Pancreas (tissue), 10 donors: ENCODE results near the gene C19orf25. TPM values are rescaled to one million over a fixed set of nuclear protein-coding genes. Genes with fewer than 3 reads are reported as not detected.

Experiments used
- ATAC-seq, 4 donors: fragments of 200-7000 bp; cut with Tn5 transposase; one replicate each; pipeline versions ENCODE4 v1.8.0 to v1.9.1; 2020; ENCODE audit warnings: mild to moderate bottlenecking in 4 of 4, moderate library complexity in 4 of 4
- DNase-seq, 6 donors: peaks; one replicate each; pipeline ENCODE4 v3.0.0-alpha.2; 2020
- FAIRE-seq: peaks from 2 replicates; lab custom pipeline; 2012; peaks lifted over from hg19 to GRCh38; lab: Jason Lieb, UNC
- H3K27ac ChIP-seq, 4 donors: fragments of 200-600 bp; sonication (generic); 1 replicate in 3 of 4; 2 replicates in 1 of 4; pipeline versions ENCODE4 v1.5.0 to v1.8.0; 2020
- H3K27me3 ChIP-seq, 4 donors: fragments of 200-600 bp; one replicate each; pipeline ENCODE4 v1.8.0; 2021
- H3K36me3 ChIP-seq, 3 donors: fragments of 200-600 bp; sonication (generic) in 1 of 3; one replicate each; pipeline versions ENCODE4 v1.5.0 to v1.8.0; 2020 to 2021
- H3K4me1 ChIP-seq, 3 donors: fragments of 200-600 bp; one replicate each; pipeline ENCODE4 v1.8.0; 2021
- H3K4me3 ChIP-seq, 4 donors: fragments of 200-600 bp; sonication (generic) in 2 of 4; one replicate each; pipeline versions ENCODE4 v1.5.0 to v1.8.0; 2020 to 2021
- H3K9me3 ChIP-seq, 4 donors: fragments of 200-600 bp; one replicate each; pipeline ENCODE4 v1.8.0; 2021
- WGBS, 2 donors: extraction: QIAGEN DNeasy Blood & Tissue Kit; methylation state at CpG; one replicate each; pipeline ENCODE4 v1.1.7; 2013; 5-methylcytosine and 5-hydroxymethylcytosine counted together
- intact Hi-C, 3 donors: fragments of 100-400 bp; cut with DNase I; formaldehyde crosslinking; loops; one replicate each; pipeline versions ENCODE4 v1.11.1 to v1.14.2; 2022
- polyA plus RNA-seq, 2 donors: library from polyadenylated mRNA; stranded (reverse); fragments of 200-250 nt; gene quantifications; one replicate each; pipeline ENCODE4 v1.2.3, GENCODE V29; 2013
- total RNA-seq, 6 donors: library from RNA; stranded (reverse); fragmentation: NEBNext Ultra II Directional in 4 of 6; extraction: Animal tissue kit (Norgen Biotek cat#: 25700) in 4 of 6; gene quantifications; one replicate each; pipeline versions ENCODE4 v1.2.1 to v1.2.4, GENCODE V29; 2021 to 2023
- TF ChIP-seq, protein P1 (sequence below), 4 donors: fragments of 200-600 bp; sonication (generic) in 3 of 4; IDR thresholded peaks; one replicate each; pipeline versions ENCODE4 v1.5.0 to v1.8.0; 2021; ENCODE audit warnings: antibody characterized with exemption in 4 of 4
- donor health status: healthy with polysubstance abuse.
- donor health status: DM: no; HTN: no; CAD: no; lungs with moderate emphysema.
- donor health status: DM: no; HTN: no; CAD: no.
- donor health status: control.
- donor health status: control.
- donor health status: Bipolar disorder and iron deficiency.
- donor health status: DM: yes; HTN: yes; CAD: no.
- donor health status: DM: no; HTN: no; CAD: no.
- donor health status: DM: no; HTN: no; CAD: no.
- donor health status: DM: yes; HTN: yes; CAD: no.

C19orf25 gene
- total and polyA plus RNA-seq, 8 donors: 10.7 to 39.0 (median 15.6) TPM

DNA sequence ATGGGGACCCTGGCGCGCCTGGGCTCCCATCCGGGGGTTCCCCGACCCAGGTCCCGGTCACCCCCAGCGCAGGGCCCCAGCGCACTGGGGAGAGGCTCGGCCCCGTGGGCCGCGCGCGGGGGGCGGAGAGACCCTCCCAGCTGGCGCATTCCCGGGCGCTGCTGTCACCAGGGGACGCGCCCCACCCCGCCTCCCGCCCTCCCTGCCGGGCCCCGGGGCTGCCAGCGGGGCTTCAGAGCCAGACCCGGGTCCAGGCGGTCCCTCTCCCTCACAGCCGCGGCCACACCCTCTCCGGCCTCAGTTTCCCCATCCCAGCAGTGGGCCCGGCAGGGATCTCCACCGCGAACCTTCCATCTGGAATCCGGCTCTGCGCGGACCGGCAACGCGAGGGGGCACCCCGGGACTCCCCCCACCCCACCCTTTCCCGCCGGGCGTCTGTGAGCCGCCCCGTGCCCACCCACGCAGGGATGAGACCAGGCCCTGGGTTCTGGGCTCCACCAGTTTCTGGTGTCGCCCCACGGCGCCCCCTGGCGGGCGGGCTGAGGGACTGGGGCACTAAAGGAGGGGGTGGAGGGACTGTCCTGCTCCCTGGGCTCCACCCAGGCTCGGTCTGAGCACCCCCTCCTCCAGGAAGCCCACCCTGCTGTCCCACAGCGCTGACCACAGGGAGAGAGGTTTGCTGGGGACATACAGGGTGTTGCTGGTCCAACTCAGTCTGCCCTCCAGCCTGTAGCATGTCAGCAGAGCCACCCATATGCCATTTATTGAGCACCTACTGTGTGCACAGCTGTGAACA is 34.7 kb upstream of the C19orf25 start:
- intact Hi-C loops: loop anchor here in 1 of 3 donors (10.0 kb wide), 1 partner anchor 69 kb away; no protein-coding TSS in a partner anchor
- peak; percentile 71 to 80 (median 78) for ATAC-seq
- no peaks in the 10 kb centered on the region for H3K36me3 ChIP-seq
- no peak for FAIRE-seq
- H3K27me3 ChIP-seq: no peaks in the 10 kb centered on the region
- 5 to 7% methylated on average over 36 to 52 of the region's 52 CpGs for WGBS, 2 donors
- no peaks in the 10 kb centered on the region for H3K4me1 ChIP-seq
- TF ChIP-seq, protein P1, sequence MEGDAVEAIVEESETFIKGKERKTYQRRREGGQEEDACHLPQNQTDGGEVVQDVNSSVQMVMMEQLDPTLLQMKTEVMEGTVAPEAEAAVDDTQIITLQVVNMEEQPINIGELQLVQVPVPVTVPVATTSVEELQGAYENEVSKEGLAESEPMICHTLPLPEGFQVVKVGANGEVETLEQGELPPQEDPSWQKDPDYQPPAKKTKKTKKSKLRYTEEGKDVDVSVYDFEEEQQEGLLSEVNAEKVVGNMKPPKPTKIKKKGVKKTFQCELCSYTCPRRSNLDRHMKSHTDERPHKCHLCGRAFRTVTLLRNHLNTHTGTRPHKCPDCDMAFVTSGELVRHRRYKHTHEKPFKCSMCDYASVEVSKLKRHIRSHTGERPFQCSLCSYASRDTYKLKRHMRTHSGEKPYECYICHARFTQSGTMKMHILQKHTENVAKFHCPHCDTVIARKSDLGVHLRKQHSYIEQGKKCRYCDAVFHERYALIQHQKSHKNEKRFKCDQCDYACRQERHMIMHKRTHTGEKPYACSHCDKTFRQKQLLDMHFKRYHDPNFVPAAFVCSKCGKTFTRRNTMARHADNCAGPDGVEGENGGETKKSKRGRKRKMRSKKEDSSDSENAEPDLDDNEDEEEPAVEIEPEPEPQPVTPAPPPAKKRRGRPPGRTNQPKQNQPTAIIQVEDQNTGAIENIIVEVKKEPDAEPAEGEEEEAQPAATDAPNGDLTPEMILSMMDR (IDR thresholded peaks at IDR 0.05): peak; percentile 47 to 53 (median 51)
- peak overlapping the region in 3 of 4 donors; percentile 18 to 48 (median 25) for H3K4me3 ChIP-seq
- DNase-seq: peak in 5 of 6 donors; percentile 53 to 87 (median 76)
- H3K9me3 ChIP-seq: no peaks in the 10 kb centered on the region
- H3K27ac ChIP-seq: no peak overlapping the region

- no peaks in the 10 kb centered on the region for H3K9me3 ChIP-seq
- intact Hi-C loops: loop anchor here in 1 of 3 donors (10.0 kb wide), 1 partner anchor 68 kb away; no protein-coding TSS in a partner anchor
- TF ChIP-seq, protein P1 (IDR thresholded peaks at IDR 0.05): no peak
- H3K4me1 ChIP-seq: no peaks in the 10 kb centered on the region
- WGBS, 2 donors: 3% methylated on average over 34 to 78 of the region's 78 CpGs
- H3K27me3 ChIP-seq: no peaks in the 10 kb centered on the region
- DNase-seq: peak in 2 of 6 donors; percentile 75 to 82
- peak; percentile 35 to 59 (median 44) for ATAC-seq
- no peaks in the 10 kb centered on the region for H3K36me3 ChIP-seq
- H3K27ac ChIP-seq: no peak within 1 kb of the TSS
- peak within 1 kb of the TSS in 3 of 4 donors; percentile 18 to 48 (median 25) for H3K4me3 ChIP-seq
- FAIRE-seq: no peak
These were observed 33.9 kb upstream of the C19orf25 start, which contains the start of gene ADAMTSL5 for GRCh38 chr19:1512671-1513498. Gene ADAMTSL5, minus strand, starts transcription at chr19:1513019. Its CDS starts 2,076 bp downstream, at chr19:1510943.

- H3K4me3 ChIP-seq: no peak overlapping the region
- no peaks in the 10 kb centered on the region for H3K36me3 ChIP-seq
- ATAC-seq (no peak), DNase-seq (peak in 1 of 6 donors; percentile 71), FAIRE-seq (no peak)
- H3K9me3 ChIP-seq: no peaks in the 10 kb centered on the region
- TF ChIP-seq, protein P1 (IDR thresholded peaks at IDR 0.05): no peak
- H3K27ac ChIP-seq: no peak overlapping the region
- no peaks in the 10 kb centered on the region for H3K4me1 ChIP-seq
- 37 to 40% methylated on average over 22 of the region's 22 CpGs for WGBS, 2 donors
- intact Hi-C loops: loop anchor here in 1 of 3 donors (10.0 kb wide), 1 partner anchor 67 kb away; no protein-coding TSS in a partner anchor
- H3K27me3 ChIP-seq: no peaks in the 10 kb centered on the region
These were observed 32.6 kb upstream of the C19orf25 start for GRCh38 chr19:1511318-1512317.

GRCh38 chr19:1510807-1511206 is 31.8 kb upstream of the C19orf25 start:
- no peaks in the 10 kb centered on the region for H3K4me1 ChIP-seq
- intact Hi-C loops: loop anchor here in 1 of 3 donors (10.0 kb wide), 1 partner anchor 66 kb away; no protein-coding TSS in a partner anchor
- H3K4me3 ChIP-seq: no peak overlapping the region
- H3K27me3 ChIP-seq: no peaks in the 10 kb centered on the region
- FAIRE-seq (no peak), ATAC-seq (no peak), DNase-seq (no peak)
- TF ChIP-seq, protein P1 (IDR thresholded peaks at IDR 0.05): no peak
- no peaks in the 10 kb centered on the region for H3K9me3 ChIP-seq
- no peaks in the 10 kb centered on the region for H3K36me3 ChIP-seq
- no peak overlapping the region for H3K27ac ChIP-seq
- 27 to 43% methylated on average over 9 of the region's 9 CpGs for WGBS, 2 donors
